Measurements from ENCODE around the gene NFIL3. TPM values are rescaled to one million over a fixed set of nuclear protein-coding genes. Genes with fewer than 3 reads are reported as not detected.

The NFIL3 gene
- polyA plus RNA-seq, 1 donor from 2014 or later, result 31.6 TPM

- no peak overlapping the region for H3K9ac ChIP-seq (ENCODE audit: low read length)
- no peaks in the 10 kb centered on the region for H3K9me3 ChIP-seq (ENCODE audit: low read length)
- no peaks in the 10 kb centered on the region for H4K20me1 ChIP-seq (ENCODE audit: insufficient read depth)
- TF ChIP-seq REST (IDR thresholded peaks at IDR 0.05; ENCODE audit: borderline replicate concordance), result no peak
- no peak for TF ChIP-seq MXI1 (conservative IDR thresholded peaks at IDR 0.05; ENCODE audit: poor library complexity, severe bottlenecking)
- TF ChIP-seq EP300 (conservative IDR thresholded peaks at IDR 0.05; ENCODE audit: poor library complexity, severe bottlenecking), result no peak
- no peak for TF ChIP-seq RAD21 (conservative IDR thresholded peaks at IDR 0.05)
- TF ChIP-seq POLR2AphosphoS5 (IDR thresholded peaks at IDR 0.05), result no peak
- no peak for TF ChIP-seq SMC3 (conservative IDR thresholded peaks at IDR 0.05; ENCODE audit: poor library complexity)
- no peak for TF ChIP-seq TAF1 (IDR thresholded peaks at IDR 0.05; ENCODE audit: low read depth)
- no peak for TF ChIP-seq EZH2 (IDR thresholded peaks at IDR 0.05; ENCODE audit: borderline replicate concordance, insufficient read depth, low read length, poor library complexity, severe bottlenecking)
- no peak for TF ChIP-seq CTCF (IDR thresholded peaks at IDR 0.05; ENCODE audit: poor library complexity, severe bottlenecking)
- H3K4me3 ChIP-seq (ENCODE audit: low read length), result no peak overlapping the region
- no peaks in the 10 kb centered on the region for H3K79me2 ChIP-seq (replicated peaks; ENCODE audit: insufficient read depth, low read length)
- H3F3A ChIP-seq (ENCODE audit: insufficient read depth, low read length, poor library complexity, severe bottlenecking), result no peaks in the 10 kb centered on the region
- H3K36me3 ChIP-seq (ENCODE audit: insufficient read depth, low read length), result no peaks in the 10 kb centered on the region
- no peaks in the 10 kb centered on the region for H3K27me3 ChIP-seq (ENCODE audit: insufficient read depth, low read depth, low read length)
- no peaks in the 10 kb centered on the region for H3K9me2 ChIP-seq (ENCODE audit: insufficient read depth, low read length)
- no peak overlapping the region for H3K27ac ChIP-seq (ENCODE audit: low read length)
- H2AFZ ChIP-seq (ENCODE audit: low read depth, low read length), result no peak overlapping the region
- no peak overlapping the region for H3K4me2 ChIP-seq (ENCODE audit: low read length)
These were observed 28.0 kb upstream of the NFIL3 start for GRCh38 chr9:91451431-91452270.

GRCh38 chr9:91445135-91445534 is 21.5 kb upstream of the NFIL3 start:
- TF ChIP-seq RAD21 (conservative IDR thresholded peaks at IDR 0.05), result no peak
- no peak for TF ChIP-seq SMC3 (conservative IDR thresholded peaks at IDR 0.05; ENCODE audit: poor library complexity)
- no peak for TF ChIP-seq POLR2AphosphoS5 (IDR thresholded peaks at IDR 0.05)
- no peak for TF ChIP-seq EZH2 (IDR thresholded peaks at IDR 0.05; ENCODE audit: borderline replicate concordance, insufficient read depth, low read length, poor library complexity, severe bottlenecking)
- TF ChIP-seq CTCF (IDR thresholded peaks at IDR 0.05; ENCODE audit: poor library complexity, severe bottlenecking), result no peak
- TF ChIP-seq MXI1 (conservative IDR thresholded peaks at IDR 0.05; ENCODE audit: poor library complexity, severe bottlenecking), result no peak
- no peak for TF ChIP-seq TAF1 (IDR thresholded peaks at IDR 0.05; ENCODE audit: low read depth)
- no peak for TF ChIP-seq REST (IDR thresholded peaks at IDR 0.05; ENCODE audit: borderline replicate concordance)
- no peak for TF ChIP-seq EP300 (conservative IDR thresholded peaks at IDR 0.05; ENCODE audit: poor library complexity, severe bottlenecking)
- Histone ChIP-seq H2AFZ (ENCODE audit: low read depth, low read length) (no peak overlapping the region), H3K4me3 (ENCODE audit: low read length) (no peak overlapping the region), H3K27me3 (ENCODE audit: insufficient read depth, low read depth, low read length) (no peaks in the 10 kb centered on the region), H3F3A (ENCODE audit: insufficient read depth, low read length, poor library complexity, severe bottlenecking) (no peaks in the 10 kb centered on the region), H3K36me3 (ENCODE audit: insufficient read depth, low read length) (no peaks in the 10 kb centered on the region), H3K4me2 (ENCODE audit: low read length) (no peak overlapping the region), H3K9ac (ENCODE audit: low read length) (no peak overlapping the region), H4K20me1 (ENCODE audit: insufficient read depth) (no peaks in the 10 kb centered on the region), H3K79me2 (replicated peaks; ENCODE audit: insufficient read depth, low read length) (no peaks in the 10 kb centered on the region), H3K9me3 (ENCODE audit: low read length) (peaks cover 7% of the 10 kb centered on the region), H3K27ac (ENCODE audit: low read length) (no peak overlapping the region), H3K9me2 (ENCODE audit: insufficient read depth, low read length) (no peaks in the 10 kb centered on the region)
